Body of pancreas (tissue), 4 donors: ENCODE data around the gene HOXC10.

ENCODE experiments used
- CTCF ChIP-seq, 7 experiments: fragments of 450-650 bp in 4 of 7; fragments of 200-600 bp in 3 of 7; sonication (generic) in 3 of 7; IDR thresholded peaks; one replicate each; pipeline ENCODE4 v1.5.1; 2016 to 2019; ENCODE audit warnings: antibody characterized with exemption in 7 of 7
- POLR2A ChIP-seq, 3 donors: fragments of 450-650 bp; IDR thresholded peaks; one replicate each; pipeline ENCODE4 v1.6.1; 2016; ENCODE audit warnings: antibody characterized with exemption in 3 of 3, mild to moderate bottlenecking in 2 of 3

DNA sequence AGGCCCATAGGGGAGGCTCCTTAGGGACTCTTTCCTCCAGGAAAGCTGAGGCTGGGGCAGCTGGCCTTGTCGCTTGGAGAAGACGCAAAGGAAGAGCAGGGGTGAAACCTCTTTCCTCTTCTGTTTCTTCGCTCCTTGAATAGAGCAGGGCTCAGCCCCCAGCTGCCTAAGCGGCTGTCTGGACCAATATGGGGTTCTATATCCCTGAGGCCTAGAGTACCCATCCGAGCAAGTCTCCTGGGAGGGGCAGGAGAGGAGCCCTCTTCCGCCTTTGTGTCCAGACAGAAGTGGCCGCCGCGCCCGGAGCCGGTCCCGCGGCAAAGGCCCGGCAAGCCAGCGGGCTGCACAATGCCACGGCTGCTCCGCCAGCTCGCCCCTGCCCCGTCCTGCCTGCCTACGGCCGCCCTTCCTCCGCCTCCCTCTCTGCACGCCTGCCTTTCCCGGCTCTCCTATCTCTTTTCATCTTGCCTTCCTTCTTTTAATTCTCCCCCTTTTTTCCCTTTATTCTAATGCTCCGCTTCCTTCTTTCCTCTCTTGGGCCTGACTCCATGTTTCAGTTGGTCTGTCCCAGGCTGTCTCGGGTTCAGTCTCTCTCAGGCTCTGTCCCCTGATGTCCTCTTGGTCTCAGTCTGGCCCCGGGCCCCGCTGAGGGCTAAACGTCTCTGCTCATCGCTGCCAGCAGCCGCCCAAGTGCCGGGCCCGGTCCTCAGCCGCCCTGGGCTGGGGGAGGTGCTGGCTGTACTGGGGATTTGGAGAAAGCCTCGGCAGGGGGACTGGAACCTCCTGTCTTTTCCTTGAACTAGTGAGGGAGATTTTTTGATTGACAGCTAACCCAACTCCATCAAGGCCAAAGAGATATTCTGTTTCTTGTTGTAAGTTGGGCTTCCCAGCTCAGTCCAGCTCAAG, 12.5 kb downstream of the HOXC10 start:
- TF ChIP-seq POLR2A (IDR thresholded peaks at IDR 0.05) (no peak), CTCF (IDR thresholded peaks at IDR 0.05) (no peak)
